OCI-M1 (cell line): Measurements from ENCODE around the gene IGFL3.
"Not testable (repeated sequence)": the region's sequence is repeated elsewhere in the genome, so short reads cannot be mapped to it uniquely, and the experiment has no call there.

Experiments
- DNase-seq: peaks from one replicate; lab custom pipeline; 2025; lab: John Stamatoyannopoulos, UW

IGFL3 gene

DNA sequence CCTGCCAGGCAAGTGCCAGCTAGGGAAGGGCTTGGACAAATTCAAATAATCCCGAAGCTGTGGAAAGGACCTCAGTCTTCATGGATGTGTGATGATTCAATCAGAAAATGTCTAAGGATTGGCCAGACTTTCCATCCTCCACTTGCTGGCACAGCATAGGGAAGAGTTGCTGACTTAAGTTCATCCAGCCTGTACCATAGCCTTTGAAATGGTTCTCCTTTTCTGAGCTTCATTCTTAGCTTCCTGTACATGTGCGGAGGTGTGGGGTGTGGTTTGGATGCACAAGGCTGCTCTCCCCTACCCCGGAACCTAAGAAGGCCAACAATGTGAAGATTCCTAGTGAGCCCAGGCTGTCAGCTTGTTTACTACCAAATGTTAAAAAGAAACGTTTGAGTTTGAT is 959 bp upstream of the IGFL3 start:
- DNase-seq, result no peak

DNA sequence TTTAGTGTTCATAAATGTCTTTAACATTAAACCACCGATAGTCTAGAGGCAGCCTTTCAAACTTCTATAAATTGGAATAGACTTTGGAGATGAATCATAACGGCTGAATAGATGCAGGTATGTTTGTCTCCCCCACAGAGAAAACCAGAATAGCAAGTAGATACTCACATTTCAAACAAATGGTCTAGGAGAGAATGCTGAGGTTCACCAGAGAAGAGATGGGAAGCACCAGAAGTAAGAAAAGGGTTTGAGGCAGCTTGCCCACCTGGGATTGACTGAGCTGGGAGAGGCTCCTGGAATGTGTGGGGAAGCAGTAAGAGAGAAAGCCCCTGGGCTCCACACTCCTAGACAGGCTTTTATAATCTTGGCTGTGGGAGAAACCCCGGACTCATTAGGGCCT is 6.4 kb downstream of the IGFL3 start:
- no peak for DNase-seq

DNA sequence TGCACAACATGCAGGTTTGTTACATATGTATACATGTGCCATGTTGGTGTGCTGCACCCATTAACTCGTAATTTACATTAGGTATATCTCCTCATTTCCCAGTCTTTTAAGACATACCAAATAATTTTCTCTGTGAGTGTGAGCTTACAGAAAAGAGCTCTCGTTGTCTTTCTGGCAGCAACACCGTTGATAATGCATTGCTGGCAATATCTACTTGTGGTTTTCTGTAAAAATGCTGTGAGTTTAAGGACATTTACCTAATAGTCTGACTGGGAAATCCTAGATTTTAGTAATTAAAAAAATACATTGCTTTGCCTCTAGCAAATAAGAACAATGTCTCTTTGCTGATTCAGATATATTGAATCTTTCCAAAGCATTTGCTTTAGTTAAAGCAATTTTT is 8.4 kb downstream of the IGFL3 start:
- no peak for DNase-seq

DNA sequence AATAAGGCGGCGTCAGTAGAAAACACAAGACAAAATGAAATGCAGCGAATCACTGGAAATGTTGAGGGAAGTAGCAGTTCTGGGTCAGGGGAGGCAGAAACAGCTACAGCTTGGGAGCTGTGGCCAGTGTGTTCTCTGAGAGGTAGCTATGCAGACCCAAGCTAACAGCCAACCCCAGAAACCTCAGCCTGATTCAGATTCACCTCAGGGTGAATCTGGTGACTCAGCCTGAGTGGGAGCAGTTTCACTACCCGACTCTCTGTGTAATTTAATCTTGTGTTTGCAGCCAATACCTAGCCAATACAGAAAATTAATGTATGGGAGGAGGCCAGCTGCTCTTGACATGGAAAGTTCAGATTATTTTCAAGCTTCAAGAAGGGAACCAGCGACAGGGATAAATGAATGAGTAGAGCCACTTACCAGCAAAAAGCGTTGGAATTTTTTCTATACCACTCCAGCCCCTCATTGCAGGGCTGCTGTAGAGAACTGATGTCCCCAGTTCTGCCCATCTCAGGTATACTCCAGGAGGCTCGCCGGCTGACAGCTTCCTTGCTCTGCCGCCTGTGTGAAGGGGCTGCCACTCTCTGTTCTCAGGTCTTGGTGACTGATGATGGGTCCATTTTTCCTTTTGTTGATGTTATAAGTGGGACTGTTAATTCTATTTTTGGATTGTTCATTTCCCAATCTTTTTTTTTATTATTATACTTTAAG is 8.9 kb downstream of the IGFL3 start:
- peak; percentile 33 for DNase-seq

DNA sequence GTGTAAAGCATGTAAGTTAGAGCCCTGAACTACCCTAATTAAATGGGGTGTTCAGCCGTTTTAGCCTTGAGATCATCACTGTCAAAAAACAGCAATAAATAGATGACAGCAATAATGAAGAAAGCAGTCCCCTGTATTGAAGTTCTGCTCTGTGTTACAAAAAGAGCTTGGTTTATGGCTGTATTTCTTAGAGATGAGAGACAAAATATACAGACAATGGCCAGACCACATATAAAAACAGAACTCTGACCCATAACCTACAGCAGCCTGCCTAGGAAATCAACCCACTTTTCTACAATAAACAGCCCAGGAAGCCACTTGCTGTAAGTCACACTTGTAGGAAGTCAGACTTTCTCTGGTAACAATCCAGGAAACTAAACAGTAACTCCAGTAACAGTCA is 10.8 kb downstream of the IGFL3 start:
- no peak for DNase-seq

DNA sequence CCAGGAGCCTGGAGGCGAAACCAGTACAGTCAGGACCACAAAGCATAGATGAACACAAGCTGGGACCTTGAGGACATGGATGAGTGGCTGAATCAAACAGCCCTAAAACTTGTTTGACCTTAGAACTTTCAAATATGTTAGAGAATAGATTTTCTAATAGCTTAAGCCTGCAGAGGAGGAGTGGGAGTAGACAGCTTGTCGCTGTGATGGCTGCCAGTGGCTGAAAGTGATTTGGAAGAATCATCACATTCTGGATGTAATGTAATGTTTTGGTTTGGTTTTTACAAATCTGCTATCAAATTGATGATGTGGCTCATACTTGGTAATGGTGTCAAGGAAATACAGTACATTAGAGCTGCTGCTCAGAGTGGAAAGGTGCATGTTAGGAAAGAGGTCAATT is 12.0 kb downstream of the IGFL3 start:
- DNase-seq, result no peak

DNA sequence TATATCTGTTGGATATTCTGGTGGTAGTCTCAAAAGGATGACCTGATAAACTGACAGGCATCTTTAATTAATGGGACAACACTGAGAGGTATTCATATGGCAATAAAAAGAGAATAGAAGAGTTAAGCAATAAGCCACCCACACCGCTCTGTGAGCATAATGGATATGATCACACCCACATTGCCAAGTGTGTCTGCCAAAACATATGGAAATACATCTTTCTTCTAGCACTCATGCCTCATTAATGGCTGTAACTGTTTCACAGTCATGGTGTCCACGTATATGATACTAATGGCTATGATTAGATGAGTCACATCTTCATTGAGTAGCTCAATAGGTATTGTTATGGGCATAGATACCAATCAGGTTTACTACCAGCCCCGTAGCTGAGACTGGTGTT is 13.1 kb downstream of the IGFL3 start:
- DNase-seq, result no peak

DNA sequence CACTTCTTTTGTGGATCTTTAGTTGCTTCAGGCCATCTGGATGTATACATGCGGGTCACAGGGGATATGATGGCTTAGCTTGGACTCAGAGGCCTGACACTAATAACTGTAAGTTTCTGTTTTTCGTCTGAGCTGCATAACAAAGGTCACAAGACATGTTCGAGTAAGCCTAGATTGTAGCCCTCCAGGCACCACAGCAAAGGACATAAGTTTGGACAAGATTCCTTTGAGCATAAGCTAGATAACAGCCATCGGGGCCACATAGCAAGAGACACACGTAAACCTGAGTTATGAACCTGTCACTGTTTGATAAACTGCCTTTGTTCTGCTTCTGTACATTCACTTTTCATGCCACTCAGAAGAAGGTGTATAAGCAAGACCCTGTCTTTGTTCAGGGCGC is 14.6 kb downstream of the IGFL3 start:
- DNase-seq, result no peak

DNA sequence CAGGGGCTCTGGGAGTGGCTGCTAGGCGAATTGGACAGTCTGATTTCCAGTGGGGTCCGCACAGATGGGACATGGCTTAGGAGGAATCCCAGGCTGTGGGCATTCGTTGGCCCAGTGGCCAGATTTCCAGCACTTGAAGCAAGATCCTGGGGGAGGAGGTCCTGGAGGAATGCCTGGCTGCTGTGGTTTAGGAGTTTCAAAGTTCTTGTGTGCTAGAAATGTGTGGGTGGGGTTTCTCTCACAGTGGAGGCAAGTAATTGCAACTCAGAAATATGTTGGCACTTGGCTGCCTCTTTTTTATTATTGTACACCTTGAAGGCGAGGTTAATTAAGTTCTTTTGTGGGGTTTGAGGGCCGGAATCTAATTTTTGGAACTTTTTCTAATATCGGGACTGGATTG is 17.1 kb downstream of the IGFL3 start:
- DNase-seq, result no peak

DNA sequence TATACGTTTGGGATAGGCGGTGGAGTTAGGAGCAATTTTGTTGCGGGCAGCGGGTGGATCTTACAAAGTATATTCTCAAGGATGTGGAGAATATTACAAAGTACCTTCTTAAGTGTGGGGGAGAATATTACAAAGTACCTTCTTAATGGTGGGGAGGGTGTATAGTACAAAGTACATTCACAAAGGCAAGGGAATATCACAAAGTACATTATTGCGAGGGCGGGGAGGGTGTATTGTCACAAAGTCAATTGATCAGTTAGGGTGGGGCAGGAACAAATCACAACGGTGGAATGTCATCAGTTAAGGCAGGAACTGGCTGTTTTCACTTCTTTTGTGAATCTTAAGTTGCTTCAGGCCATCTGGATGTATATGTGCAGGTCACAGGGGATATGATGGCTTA is 22.2 kb downstream of the IGFL3 start:
- not testable (repeated sequence) for DNase-seq

DNA sequence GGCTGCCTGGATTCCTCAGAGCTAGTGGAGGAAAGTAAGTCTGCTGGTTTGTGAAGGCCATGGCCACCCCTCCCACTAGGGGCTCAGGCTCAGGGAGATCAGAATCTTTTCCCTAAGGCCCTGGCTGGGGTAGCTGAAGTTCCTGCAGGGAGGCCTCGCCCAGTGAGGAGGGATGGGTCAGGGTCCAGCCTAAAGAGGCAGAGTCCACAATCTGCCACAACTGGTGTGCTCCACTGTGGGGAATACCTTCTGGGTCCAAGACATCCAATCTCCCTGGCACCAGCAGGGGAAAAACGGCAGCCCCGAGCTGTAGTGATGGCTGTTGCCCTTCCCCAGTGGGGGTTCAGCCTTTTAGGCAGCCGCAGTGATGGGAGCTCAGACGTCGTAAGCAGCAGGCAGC is 23.2 kb downstream of the IGFL3 start:
- no peak for DNase-seq

DNA sequence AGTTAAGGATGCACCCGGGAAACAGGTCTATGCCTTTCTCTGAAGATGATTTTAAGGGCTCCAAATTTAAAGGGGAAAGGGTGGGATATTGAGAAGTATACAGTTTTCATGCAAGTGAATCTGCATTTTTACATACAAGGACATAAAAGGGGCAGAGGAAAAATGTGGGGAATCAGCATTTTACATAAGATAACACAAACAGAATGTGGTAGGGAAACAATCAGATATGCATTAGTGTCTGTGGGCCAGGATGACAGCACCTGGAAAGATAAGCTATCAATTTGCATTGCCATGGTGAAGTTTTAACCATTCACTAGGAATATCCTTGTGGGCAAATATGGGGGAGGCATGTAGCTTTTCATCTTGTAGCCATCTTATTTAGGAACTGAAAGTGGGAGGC is 24.1 kb downstream of the IGFL3 start:
- no peak for DNase-seq

DNA sequence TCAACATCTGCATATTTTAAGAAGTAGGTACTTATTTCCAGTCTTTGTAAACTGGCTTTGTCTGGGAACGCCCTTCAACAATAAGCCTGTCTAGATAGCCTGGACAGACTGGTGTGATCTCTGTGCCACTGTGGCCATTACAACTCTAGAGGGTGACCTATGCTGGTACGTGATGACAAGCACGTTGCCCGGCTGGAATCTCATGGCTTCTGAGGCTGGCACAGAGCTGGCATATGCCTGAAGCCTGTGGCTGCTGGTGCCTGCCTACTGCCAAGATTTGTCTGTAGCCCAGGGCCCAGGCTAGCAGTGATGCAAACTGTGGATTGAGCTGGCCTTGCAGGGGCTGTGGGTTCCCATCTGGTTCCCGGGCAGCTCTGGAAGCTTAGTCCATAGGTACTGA is 34.0 kb downstream of the IGFL3 start:
- no peak for DNase-seq

DNA sequence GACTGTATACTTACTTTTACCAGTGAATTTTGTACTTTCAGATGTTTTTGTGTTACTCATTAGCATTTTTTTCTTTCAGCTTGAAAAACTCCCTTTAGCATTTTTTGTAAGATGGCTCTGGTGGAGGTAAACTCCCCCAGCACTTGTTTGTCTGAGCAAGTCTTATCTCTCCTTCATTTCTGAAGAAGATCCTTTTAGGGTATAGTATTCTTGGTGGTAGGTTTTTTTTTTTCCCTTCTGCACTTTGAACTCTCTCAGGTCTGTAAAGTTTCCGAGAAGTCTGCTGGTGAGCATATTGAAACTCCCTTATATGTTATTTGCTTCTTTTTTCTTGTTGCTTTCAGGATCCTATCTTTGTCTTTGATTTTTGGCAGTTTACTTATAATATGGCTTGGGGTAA is 35.1 kb downstream of the IGFL3 start:
- no peak for DNase-seq

DNA sequence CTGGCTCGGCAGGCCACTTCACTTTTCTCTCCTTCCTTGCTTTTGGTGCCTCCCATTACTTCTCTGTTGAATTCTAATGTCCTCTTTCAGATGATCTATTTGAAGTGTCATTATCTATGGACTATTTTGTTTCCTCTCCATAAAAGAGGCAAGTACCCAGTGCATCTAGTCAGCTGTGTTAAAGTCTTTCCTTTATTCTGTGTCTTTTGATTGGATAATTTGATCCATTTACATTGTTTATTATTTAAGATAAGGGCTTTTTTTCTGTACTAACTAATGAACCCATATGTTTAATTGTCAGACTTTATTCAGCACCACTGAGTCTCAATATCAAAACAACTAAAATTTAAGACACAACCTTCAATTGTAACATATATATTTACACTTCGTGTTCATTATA is 36.4 kb downstream of the IGFL3 start:
- DNase-seq, result no peak

DNA sequence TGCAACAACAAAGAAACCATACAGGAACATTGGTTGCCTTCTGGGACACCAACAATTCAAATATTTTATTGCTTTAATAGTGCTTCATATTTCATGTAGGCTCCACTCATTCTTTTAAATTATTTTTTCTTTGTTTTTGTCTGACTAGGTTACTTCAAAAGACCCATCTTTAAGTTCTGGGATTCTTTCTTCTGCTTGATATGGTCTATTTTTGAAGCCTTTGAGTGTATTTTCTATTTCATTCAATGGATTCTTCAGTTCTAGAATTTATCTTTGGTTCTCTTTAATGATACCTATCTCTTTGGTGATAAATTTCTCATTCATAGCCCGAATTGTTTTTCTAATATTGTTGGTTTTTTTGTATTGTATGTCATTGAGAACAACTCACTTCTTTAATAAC is 38.6 kb downstream of the IGFL3 start:
- no peak for DNase-seq

DNA sequence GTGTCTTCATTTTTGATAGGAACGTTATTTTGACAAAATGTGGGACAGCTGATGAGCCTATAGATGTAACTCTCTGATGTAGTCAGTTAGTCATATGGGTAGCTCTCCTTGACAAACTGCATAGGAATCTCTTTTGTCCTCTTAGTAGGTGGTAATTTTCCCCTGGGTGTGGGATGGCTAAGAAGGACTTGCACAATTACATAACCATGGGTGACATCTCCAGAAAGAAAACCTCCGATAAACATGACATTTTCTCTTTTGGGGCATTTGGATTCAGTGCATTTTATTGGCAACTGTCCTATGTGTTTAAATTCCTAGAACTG is 41.8 kb downstream of the IGFL3 start:
- DNase-seq, result no peak

DNA sequence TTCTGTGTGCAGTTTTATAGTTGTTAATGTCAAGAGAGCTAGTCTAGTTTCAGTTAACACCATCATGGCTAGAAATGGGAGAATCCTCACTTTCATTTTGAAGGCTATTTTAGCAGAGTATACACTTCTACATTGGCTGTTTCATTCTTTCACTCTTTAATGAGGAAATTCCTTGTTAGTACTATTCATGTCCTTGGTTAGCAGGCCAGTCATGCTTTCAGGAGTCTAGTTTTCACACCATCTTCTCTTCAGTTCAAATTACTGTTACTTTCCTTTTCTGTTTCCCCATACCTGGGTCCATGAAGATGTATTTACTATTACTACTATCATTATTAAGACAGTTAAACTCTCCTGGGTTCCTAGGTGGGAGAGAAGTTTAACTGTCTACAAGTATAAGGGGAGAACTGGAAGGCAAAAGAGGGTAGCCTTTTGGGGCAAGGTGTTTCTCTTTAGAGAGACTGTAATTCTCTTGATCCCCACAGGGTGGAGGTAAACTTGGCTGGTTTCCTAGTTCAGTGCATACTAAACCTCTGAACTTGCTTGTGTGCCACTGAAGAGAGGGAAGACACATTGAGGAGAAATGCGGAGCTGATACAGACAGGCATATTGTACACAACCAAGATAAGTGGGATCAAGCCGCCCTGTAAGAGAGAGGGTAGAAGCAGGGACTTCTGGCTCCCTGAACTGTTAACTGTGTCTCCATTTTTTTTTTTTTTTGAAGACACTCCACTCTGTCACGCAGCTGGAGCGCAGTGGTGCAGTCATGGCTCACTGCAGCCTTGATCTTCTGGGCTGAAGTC is 42.4 kb downstream of the IGFL3 start:
- DNase-seq, result peak; percentile 79

DNA sequence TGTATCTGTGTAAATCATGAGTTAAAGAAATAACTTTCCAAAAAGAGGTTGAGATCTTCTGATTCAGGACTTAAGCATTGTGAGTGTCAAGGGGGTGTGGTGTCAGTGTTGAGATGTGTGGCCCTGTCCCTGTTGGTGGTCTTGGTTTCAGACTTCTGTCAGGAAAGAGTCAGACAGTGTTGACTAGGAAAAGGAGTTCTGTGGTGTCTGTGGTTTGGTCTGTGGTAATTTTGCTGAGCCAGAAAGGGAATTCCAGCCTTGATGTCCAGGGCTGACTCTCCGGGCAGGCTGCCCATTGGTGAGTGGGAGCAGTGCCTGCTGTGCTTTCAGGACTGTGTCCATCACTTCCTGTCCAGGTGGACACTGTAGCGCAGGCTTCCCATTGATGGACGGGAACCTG is 43.9 kb downstream of the IGFL3 start:
- peak; percentile 51 for DNase-seq

DNA sequence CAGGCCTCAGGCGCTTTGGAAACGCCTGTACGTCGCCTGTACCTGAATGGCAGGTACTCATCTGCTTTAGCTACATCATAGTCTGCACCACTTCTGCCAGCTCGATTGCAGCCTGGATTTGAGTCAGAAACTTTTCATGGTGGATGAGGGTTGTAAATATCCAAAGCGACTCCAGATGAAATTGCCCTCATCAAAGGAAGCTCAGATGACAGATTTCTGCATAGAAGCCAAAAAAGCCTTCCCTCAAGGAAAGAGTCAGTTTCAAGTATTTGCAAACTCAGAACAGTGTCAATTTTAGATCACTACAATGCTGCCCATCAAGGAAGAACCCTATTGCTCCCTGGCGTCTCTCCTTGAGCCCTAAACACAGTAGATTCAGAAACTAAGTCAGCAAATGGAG is 44.9 kb downstream of the IGFL3 start:
- no peak for DNase-seq

DNA sequence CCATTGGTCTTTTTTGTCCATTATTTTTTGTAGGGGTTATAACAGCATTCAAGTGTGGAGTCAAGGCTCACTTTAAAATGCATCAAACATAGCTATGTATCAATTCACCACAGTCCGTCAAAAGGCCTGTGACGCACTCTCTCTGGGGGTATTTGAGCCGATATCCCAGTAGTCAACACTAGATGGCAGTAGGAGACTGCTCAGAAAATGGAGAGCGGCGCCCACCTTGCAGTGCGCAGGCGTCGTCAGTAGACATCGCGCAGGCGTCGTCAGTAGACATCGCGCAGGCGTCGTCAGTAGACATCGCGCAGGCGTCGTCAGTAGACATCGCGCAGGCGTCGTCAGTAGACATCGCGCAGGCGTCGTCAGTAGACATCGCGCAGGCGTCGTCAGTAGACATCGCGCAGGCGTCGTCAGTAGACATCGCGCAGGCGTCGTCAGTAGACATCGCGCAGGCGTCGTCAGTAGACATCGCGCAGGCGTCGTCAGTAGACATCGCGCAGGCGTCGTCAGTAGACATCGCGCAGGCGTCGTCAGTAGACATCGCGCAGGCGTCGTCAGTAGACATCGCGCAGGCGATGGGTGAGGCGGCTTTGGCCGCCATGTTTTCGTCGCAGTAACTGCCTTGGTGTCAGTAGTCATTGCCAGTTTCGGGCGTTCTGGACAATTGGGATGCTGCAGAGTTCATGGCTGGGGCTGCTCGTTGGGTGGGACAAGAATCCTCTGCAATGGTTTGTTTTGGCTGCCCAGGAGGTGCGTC is 45.7 kb downstream of the IGFL3 start:
- peak; percentile 43 for DNase-seq

DNA sequence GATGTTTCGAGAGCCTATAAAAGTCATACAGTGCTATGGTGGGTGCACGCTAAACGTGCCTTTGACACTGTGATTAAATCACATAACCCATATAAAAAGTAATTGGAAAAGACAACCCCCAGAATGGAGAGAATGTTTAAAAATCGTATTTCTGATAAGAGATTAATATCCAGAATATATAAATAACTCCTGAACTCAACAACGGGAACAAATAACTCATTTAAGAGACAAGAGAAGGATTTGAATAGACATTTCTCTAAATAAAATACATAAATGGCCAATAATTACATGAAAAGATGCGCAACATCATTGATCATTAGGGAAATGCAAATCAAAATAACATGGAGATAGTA is 46.7 kb downstream of the IGFL3 start:
- DNase-seq, result no peak
